ENCODE measurements around the gene CHD1. TPM values are rescaled to one million over a fixed set of nuclear protein-coding genes. Genes with fewer than 3 reads are reported as not detected.

CHD1 gene
- polyA plus RNA-seq, 1 experiment: 26.4 TPM

DNA sequence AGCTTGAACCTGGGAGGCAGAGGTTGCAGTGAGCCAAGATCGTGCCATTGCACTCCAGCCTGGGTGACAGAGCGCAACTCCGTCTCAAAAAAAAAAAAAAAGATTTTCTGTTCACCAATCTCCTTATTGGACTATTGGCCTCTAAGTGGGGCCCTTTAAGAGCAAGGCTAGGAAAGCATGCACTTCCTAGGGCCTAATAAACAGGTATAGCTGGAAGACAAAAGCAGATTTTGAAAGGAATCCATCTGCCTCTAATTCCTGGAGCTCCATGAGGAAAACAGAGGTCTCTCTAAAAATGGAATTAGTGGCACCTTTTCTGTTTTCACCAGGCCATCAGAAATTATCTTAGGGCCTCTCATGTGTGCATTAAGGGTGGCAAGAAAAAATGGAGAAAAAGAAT, 85.3 kb downstream of the CHD1 start:
- Histone ChIP-seq H3K27ac (ENCODE audit: low read depth, low read length) (no peak overlapping the region), H3K27me3 (ENCODE audit: control insufficient read depth, insufficient read depth, low read length) (no peaks in the 10 kb centered on the region), H3K9me3 (ENCODE audit: control insufficient read depth, insufficient read depth, low read length) (peaks cover 7% of the 10 kb centered on the region), H3K4me3 (ENCODE audit: low read depth, low read length) (no peak overlapping the region)
- no peak for DNase-seq (ENCODE audit: low read depth, low spot score)
- POLR2A ChIA-PET: no interaction called here
- CTCF ChIA-PET: no interaction called here
- TF ChIP-seq, protein P1, sequence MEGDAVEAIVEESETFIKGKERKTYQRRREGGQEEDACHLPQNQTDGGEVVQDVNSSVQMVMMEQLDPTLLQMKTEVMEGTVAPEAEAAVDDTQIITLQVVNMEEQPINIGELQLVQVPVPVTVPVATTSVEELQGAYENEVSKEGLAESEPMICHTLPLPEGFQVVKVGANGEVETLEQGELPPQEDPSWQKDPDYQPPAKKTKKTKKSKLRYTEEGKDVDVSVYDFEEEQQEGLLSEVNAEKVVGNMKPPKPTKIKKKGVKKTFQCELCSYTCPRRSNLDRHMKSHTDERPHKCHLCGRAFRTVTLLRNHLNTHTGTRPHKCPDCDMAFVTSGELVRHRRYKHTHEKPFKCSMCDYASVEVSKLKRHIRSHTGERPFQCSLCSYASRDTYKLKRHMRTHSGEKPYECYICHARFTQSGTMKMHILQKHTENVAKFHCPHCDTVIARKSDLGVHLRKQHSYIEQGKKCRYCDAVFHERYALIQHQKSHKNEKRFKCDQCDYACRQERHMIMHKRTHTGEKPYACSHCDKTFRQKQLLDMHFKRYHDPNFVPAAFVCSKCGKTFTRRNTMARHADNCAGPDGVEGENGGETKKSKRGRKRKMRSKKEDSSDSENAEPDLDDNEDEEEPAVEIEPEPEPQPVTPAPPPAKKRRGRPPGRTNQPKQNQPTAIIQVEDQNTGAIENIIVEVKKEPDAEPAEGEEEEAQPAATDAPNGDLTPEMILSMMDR (IDR thresholded peaks at IDR 0.05; ENCODE audit: low read depth, low read length): no peak

DNA sequence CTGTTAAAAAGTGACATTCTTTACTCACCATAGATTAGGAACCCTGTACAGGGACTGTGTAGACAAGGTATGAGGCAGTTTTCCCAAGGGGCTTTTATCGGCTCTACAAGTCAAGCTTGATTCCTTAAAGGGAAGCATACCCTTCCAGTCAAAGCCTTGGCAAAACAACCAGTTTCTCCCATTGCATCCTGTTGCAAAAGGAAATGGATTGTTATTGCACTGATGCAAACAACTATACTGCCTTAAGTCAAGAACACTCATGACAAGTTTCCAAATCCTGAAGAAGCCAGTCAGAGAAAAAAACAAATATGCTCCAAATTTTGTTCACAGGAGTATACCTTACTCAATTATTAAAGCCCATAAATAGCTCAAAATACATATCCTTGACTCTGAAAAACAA, 87.9 kb downstream of the CHD1 start:
- DNase-seq (ENCODE audit: low read depth, low spot score): no peak
- H3K27ac ChIP-seq (ENCODE audit: low read depth, low read length): no peak overlapping the region
- CTCF ChIA-PET: interaction anchor here (1.7 to 3.2 kb wide), 3 partner anchors 10 to 220 kb away, joined by 7 to 15 read pairs (median 10); no protein-coding TSS in a partner anchor
- no peaks in the 10 kb centered on the region for H3K27me3 ChIP-seq (ENCODE audit: control insufficient read depth, insufficient read depth, low read length)
- H3K9me3 ChIP-seq (ENCODE audit: control insufficient read depth, insufficient read depth, low read length): peaks cover 7% of the 10 kb centered on the region
- TF ChIP-seq, protein P1 (IDR thresholded peaks at IDR 0.05; ENCODE audit: low read depth, low read length): no peak
- POLR2A ChIA-PET: no interaction called here
- no peak overlapping the region for H3K4me3 ChIP-seq (ENCODE audit: low read depth, low read length)

DNA sequence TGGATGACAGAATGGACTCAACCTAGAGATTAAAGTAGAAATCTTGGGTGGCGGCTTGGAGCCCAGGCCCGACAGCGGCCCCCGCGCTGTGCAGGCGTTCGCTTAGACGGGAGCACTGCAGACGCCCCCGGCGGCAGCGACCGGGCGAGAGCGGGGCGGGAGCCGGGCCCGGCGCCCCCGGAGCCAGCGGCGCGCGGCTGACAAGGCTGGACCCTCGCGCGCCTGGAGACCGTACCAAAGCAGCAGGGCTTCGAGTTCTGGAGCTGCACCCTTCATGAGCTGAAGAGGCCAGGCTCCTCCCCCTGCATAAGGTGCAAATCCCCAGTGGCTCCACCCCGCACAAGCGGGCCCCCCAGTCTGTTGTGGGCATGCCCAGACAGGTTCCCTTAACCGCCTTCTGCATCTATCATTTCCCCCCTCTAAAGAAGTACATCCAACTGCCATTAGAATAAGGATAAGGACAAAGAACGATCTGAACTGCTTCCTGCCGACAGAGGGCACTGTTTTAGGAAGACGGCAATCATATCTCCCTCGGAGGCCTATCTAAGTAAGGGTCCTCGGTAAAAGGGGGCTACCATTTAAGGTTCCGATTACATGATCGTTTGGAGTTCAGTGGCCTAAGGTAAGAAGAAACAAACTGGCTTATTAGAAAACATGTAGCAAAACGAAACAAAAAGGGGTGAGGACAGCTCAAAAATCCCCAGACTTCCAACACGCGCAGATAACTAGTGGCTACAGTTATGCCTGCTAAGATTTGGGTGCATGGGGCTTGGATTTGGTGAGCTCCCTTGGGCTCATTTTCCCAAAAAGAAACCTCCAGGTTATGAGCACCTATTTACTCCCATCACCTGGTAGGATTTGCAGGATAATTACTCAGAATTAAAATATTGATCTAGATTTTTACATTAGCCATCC, 89.1 kb downstream of the CHD1 start:
- TF ChIP-seq, protein P1 (IDR thresholded peaks at IDR 0.05; ENCODE audit: low read depth, low read length): peak; percentile 34; the same call in 1 of the 2 replicates
- DNase-seq (ENCODE audit: low read depth, low spot score): no peak
- Histone ChIP-seq H3K4me3 (ENCODE audit: low read depth, low read length) (no peak overlapping the region), H3K9me3 (ENCODE audit: control insufficient read depth, insufficient read depth, low read length) (peaks cover 2% of the 10 kb centered on the region), H3K27me3 (ENCODE audit: control insufficient read depth, insufficient read depth, low read length) (no peaks in the 10 kb centered on the region), H3K27ac (ENCODE audit: low read depth, low read length) (no peak overlapping the region)
- POLR2A ChIA-PET: no interaction called here
- CTCF ChIA-PET: interaction anchor here (1.0 to 3.2 kb wide), 6 partner anchors 9 to 221 kb away, joined by 3 to 15 read pairs (median 6); no protein-coding TSS in a partner anchor

DNA sequence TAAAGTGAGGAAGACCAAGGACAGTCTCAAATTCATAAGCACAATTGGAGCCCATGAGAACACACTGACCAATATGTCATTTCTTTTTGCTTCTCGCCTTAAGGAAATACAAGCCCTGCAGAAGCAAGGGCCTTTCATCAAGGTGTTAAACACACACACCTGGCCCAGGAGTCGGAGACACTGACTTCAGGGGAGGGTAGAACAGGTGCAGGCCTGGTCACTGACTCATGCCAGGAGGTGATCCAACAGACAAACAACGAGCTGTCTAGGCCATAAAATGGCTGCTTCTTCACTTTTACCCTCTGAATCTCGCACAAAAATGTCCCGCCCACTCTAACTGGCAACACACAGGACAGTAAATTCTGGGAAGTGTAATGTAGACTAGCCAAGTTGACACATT, 92.6 kb downstream of the CHD1 start:
- no peak overlapping the region for H3K27ac ChIP-seq (ENCODE audit: low read depth, low read length)
- H3K27me3 ChIP-seq (ENCODE audit: control insufficient read depth, insufficient read depth, low read length): no peaks in the 10 kb centered on the region
- no peaks in the 10 kb centered on the region; the same call in 1 of the 2 replicates for H3K9me3 ChIP-seq (ENCODE audit: control insufficient read depth, insufficient read depth, low read length)
- H3K4me3 ChIP-seq (ENCODE audit: low read depth, low read length): no peak overlapping the region
- no peak for DNase-seq (ENCODE audit: low read depth, low spot score)
- CTCF ChIA-PET: no interaction called here
- POLR2A ChIA-PET: no interaction called here
- TF ChIP-seq, protein P1 (IDR thresholded peaks at IDR 0.05; ENCODE audit: low read depth, low read length): no peak
